Muscle of leg (tissue), 11 donors: ENCODE results near the gene HERPUD2. TPM values are rescaled to one million over a fixed set of nuclear protein-coding genes. Genes with fewer than 3 reads are reported as not detected.

Source experiments
- DNase-seq: peaks from one replicate; pipeline ENCODE4 v3.0.0; 2013
- H3K27ac ChIP-seq: one replicate; pipeline ENCODE4 v1.5.1; 2013; ENCODE audit warnings: mild to moderate bottlenecking, low read length, control low read depth
- H3K27me3 ChIP-seq: one replicate; pipeline ENCODE4 v1.6.1; 2013; ENCODE audit warnings: low read length; ENCODE audit not compliant: control insufficient read depth, insufficient read depth
- H3K36me3 ChIP-seq: one replicate; pipeline ENCODE4 v1.6.1; 2013; ENCODE audit warnings: low read length; ENCODE audit not compliant: control insufficient read depth, insufficient read depth
- H3K4me1 ChIP-seq: one replicate; pipeline ENCODE4 v1.6.1; 2013; ENCODE audit warnings: low read length; ENCODE audit not compliant: control insufficient read depth, insufficient read depth
- H3K4me3 ChIP-seq: one replicate; pipeline ENCODE4 v1.5.1; 2013; ENCODE audit warnings: low read length, control low read depth
- H3K9me3 ChIP-seq: replicated peaks from 2 replicates; pipeline ENCODE4 v1.6.1; 2013; ENCODE audit warnings: low read depth, low read length; ENCODE audit not compliant: control insufficient read depth
- WGBS: methylation state at CpG from one replicate; pipeline ENCODE4 v1.1.5; 2013; ENCODE audit warnings: missing lambda C conversion rate; ENCODE audit not compliant: insufficient coverage; 5-methylcytosine and 5-hydroxymethylcytosine counted together
- polyA plus RNA-seq, 8 donors: library from polyadenylated mRNA; unstranded; fragments of 120-200 nt; gene quantifications; one replicate each; pipeline versions ENCODE4 v1.2.1 to v1.2.3, GENCODE V29; 2013; ENCODE audit warnings: inconsistent platforms in 1 of 8, low replicate concordance in 1 of 8; ENCODE audit not compliant: insufficient read length in 8 of 8, insufficient read depth in 1 of 8
- total RNA-seq: library from RNA; stranded (reverse); fragments of 120-200 nt; gene quantifications from one replicate; pipeline ENCODE4 v1.2.4, GENCODE V29; 2013

Gene HERPUD2
- total and polyA plus RNA-seq, 9 donors = 15.1 to 27.0 (median 22.3) TPM

GRCh38 chr7:35624299-35625186 is 70.4 kb downstream of the HERPUD2 start:
- WGBS = 29% methylated on average over 7 of the region's 16 CpGs
- Histone ChIP-seq H3K36me3 (peaks cover 13% of the 10 kb centered on the region), H3K27ac (no peak overlapping the region), H3K4me3 (no peak overlapping the region), H3K4me1 (peaks cover 4% of the 10 kb centered on the region), H3K27me3 (no peaks in the 10 kb centered on the region), H3K9me3 (no peaks in the 10 kb centered on the region)
- peak; percentile 45 for DNase-seq

GRCh38 chr7:35623381-35623780 is 71.6 kb downstream of the HERPUD2 start:
- no peak overlapping the region for H3K4me3 ChIP-seq
- H3K9me3 ChIP-seq = no peaks in the 10 kb centered on the region
- H3K27me3 ChIP-seq = no peaks in the 10 kb centered on the region
- peaks cover 8% of the 10 kb centered on the region for H3K36me3 ChIP-seq
- H3K27ac ChIP-seq = no peak overlapping the region
- 86% methylated on average over 1 of the region's 2 CpGs for WGBS
- peaks cover 4% of the 10 kb centered on the region for H3K4me1 ChIP-seq
- DNase-seq = peak; percentile 24

- Histone ChIP-seq H3K4me3 (no peak overlapping the region), H3K36me3 (no peaks in the 10 kb centered on the region), H3K9me3 (no peaks in the 10 kb centered on the region), H3K27ac (no peak overlapping the region), H3K27me3 (no peaks in the 10 kb centered on the region), H3K4me1 (peaks cover 4% of the 10 kb centered on the region)
- DNase-seq = no peak
- WGBS = no CpG with 5 or more reads among the region's 1 CpG
Measured at GRCh38 chr7:35619863-35620262, 75.1 kb downstream of the HERPUD2 start.

GRCh38 chr7:35617041-35617440 is 77.9 kb downstream of the HERPUD2 start:
- peak; percentile 12 for DNase-seq
- Histone ChIP-seq H3K9me3 (no peaks in the 10 kb centered on the region), H3K4me1 (no peaks in the 10 kb centered on the region), H3K36me3 (no peaks in the 10 kb centered on the region), H3K4me3 (no peak overlapping the region), H3K27me3 (no peaks in the 10 kb centered on the region), H3K27ac (no peak overlapping the region)
- 0% methylated on average over 1 of the region's 3 CpGs for WGBS

- Histone ChIP-seq H3K4me1 (no peaks in the 10 kb centered on the region), H3K27ac (no peak overlapping the region), H3K36me3 (no peaks in the 10 kb centered on the region), H3K27me3 (no peaks in the 10 kb centered on the region), H3K4me3 (no peak overlapping the region), H3K9me3 (no peaks in the 10 kb centered on the region)
- DNase-seq = no peak
- WGBS = no CpG with 5 or more reads among the region's 2 CpGs
Measured at GRCh38 chr7:35613150-35613549, 81.8 kb downstream of the HERPUD2 start.

- Histone ChIP-seq H3K9me3 (no peaks in the 10 kb centered on the region), H3K36me3 (no peaks in the 10 kb centered on the region), H3K4me3 (no peak overlapping the region), H3K4me1 (no peaks in the 10 kb centered on the region), H3K27ac (no peak overlapping the region), H3K27me3 (no peaks in the 10 kb centered on the region)
- 33% methylated on average over 1 of the region's 1 CpG for WGBS
- DNase-seq = no peak
Measured at GRCh38 chr7:35605760-35606159, 89.2 kb downstream of the HERPUD2 start.

GRCh38 chr7:35604595-35604994 is 90.3 kb downstream of the HERPUD2 start:
- DNase-seq = no peak
- Histone ChIP-seq H3K36me3 (no peaks in the 10 kb centered on the region), H3K27ac (no peak overlapping the region), H3K4me3 (no peak overlapping the region), H3K4me1 (no peaks in the 10 kb centered on the region), H3K27me3 (no peaks in the 10 kb centered on the region), H3K9me3 (no peaks in the 10 kb centered on the region)

GRCh38 chr7:35599645-35600044 is 95.3 kb downstream of the HERPUD2 start:
- peak; percentile 9 for DNase-seq
- H3K4me3 ChIP-seq = no peak overlapping the region
- no peaks in the 10 kb centered on the region for H3K27me3 ChIP-seq
- H3K36me3 ChIP-seq = no peaks in the 10 kb centered on the region
- WGBS = no CpG with 5 or more reads among the region's 1 CpG
- no peaks in the 10 kb centered on the region for H3K9me3 ChIP-seq
- no peak overlapping the region for H3K27ac ChIP-seq
- H3K4me1 ChIP-seq = no peaks in the 10 kb centered on the region

- Histone ChIP-seq H3K36me3 (no peaks in the 10 kb centered on the region), H3K27me3 (no peaks in the 10 kb centered on the region), H3K4me3 (no peak overlapping the region), H3K9me3 (no peaks in the 10 kb centered on the region), H3K27ac (no peak overlapping the region), H3K4me1 (no peaks in the 10 kb centered on the region)
- DNase-seq = no peak
- WGBS = no CpG with 5 or more reads among the region's 2 CpGs
Measured at GRCh38 chr7:35599061-35599460, 95.9 kb downstream of the HERPUD2 start.

- no peaks in the 10 kb centered on the region for H3K9me3 ChIP-seq
- H3K27ac ChIP-seq = no peak overlapping the region
- H3K36me3 ChIP-seq = no peaks in the 10 kb centered on the region
- peak; percentile 49 for DNase-seq
- WGBS = 24% methylated on average over 2 of the region's 2 CpGs
- H3K4me3 ChIP-seq = no peak overlapping the region
- no peaks in the 10 kb centered on the region for H3K4me1 ChIP-seq
- H3K27me3 ChIP-seq = no peaks in the 10 kb centered on the region
Measured at GRCh38 chr7:35596061-35596460, 98.9 kb downstream of the HERPUD2 start.
